B cell (primary cell): ENCODE results near the gene MAP7D2. TPM values are rescaled to one million over a fixed set of nuclear protein-coding genes. Genes with fewer than 3 reads are reported as not detected.

ENCODE experiments used
- ATAC-seq: fragments of 200-7000 bp; cut with Tn5 transposase; one replicate; pipeline ENCODE4 v1.10.0; 2021; ENCODE audit warnings: low read depth, mild to moderate bottlenecking, moderate number of reproducible peaks, moderate library complexity
- CTCF ChIA-PET: fragments of 350-600 bp; sonication (Branson Sonifier 250); formaldehyde crosslinking; loops from one replicate; lab custom pipeline; 2021; ENCODE audit warnings: antibody characterized with exemption, inconsistent platforms; lab: Charles Lee
- POLR2A ChIA-PET: fragments of 350-600 bp; sonication (Branson Sonifier 250); formaldehyde crosslinking; loops from one replicate; lab custom pipeline; 2021; ENCODE audit warnings: antibody characterized with exemption; lab: Charles Lee
- DNase-seq: peaks from one replicate; pipeline ENCODE4 v3.0.0; 2013
- H2AFZ ChIP-seq: 2 replicates; pipeline ENCODE4 v1.6.1; 2012; ENCODE audit warnings: mild to moderate bottlenecking, low read depth, low read length; ENCODE audit not compliant: insufficient read depth, poor library complexity, severe bottlenecking
- H3K27ac ChIP-seq, 2 donors: 1 replicate in 1 of 2; 2 replicates in 1 of 2; pipeline ENCODE4 v1.5.1; 2012 to 2013; ENCODE audit warnings: low read length in 2 of 2, mild to moderate bottlenecking in 2 of 2, moderate library complexity in 1 of 2
- H3K27me3 ChIP-seq, 4 experiments: fragments of 200-600 bp in 1 of 4; sonication (generic) in 1 of 4; replicated peaks in 1 of 4; 1 replicate in 2 of 4; 2 replicates in 2 of 4; pipeline versions ENCODE4 v1.6.1 to v1.7.0; 2013 to 2016; ENCODE audit warnings: low read length in 3 of 4, mild to moderate bottlenecking in 2 of 4, mixed read lengths in 1 of 4, moderate library complexity in 1 of 4; ENCODE audit not compliant: insufficient read depth in 4 of 4, control insufficient read depth in 3 of 4; ENCODE audit errors: control extremely low read depth in 1 of 4
- H3K36me3 ChIP-seq, 2 experiments: replicated peaks in 1 of 2; 1 replicate in 1 of 2; 2 replicates in 1 of 2; pipeline versions ENCODE4 v1.6.1 to v1.7.1; 2013; ENCODE audit warnings: low read length in 1 of 2; ENCODE audit not compliant: insufficient read depth in 2 of 2, control insufficient read depth in 1 of 2; ENCODE audit errors: control extremely low read depth in 1 of 2, extremely low read depth in 1 of 2
- H3K4me1 ChIP-seq, 2 donors: fragments of 200-600 bp in 1 of 2; sonication (generic) in 1 of 2; 1 replicate in 1 of 2; 2 replicates in 1 of 2; pipeline versions ENCODE4 v1.5.1 to v1.6.1; 2013 to 2017; ENCODE audit warnings: low read length in 2 of 2; ENCODE audit not compliant: control insufficient read depth in 2 of 2, insufficient read depth in 2 of 2
- H3K4me2 ChIP-seq: replicated peaks from 2 replicates; pipeline ENCODE3; 2012; ENCODE audit warnings: mild to moderate bottlenecking, low read depth, low read length; ENCODE audit not compliant: poor library complexity, severe bottlenecking
- H3K4me3 ChIP-seq, 5 experiments: fragments of 200-600 bp in 1 of 5; sonication (generic) in 1 of 5; 1 replicate in 3 of 5; 2 replicates in 2 of 5; pipeline versions ENCODE4 v1.5.1 to v1.7.0; 2011 to 2016; ENCODE audit warnings: low read length in 4 of 5, mild to moderate bottlenecking in 4 of 5, low read depth in 2 of 5, control low read depth in 1 of 5, moderate library complexity in 1 of 5; ENCODE audit not compliant: insufficient read depth in 1 of 5; ENCODE audit errors: control extremely low read depth in 1 of 5, extremely low read depth in 1 of 5
- H3K79me2 ChIP-seq: fragments of 200-600 bp; sonication (generic); one replicate; pipeline ENCODE4 v1.6.0; 2016; ENCODE audit warnings: low read length; ENCODE audit not compliant: control insufficient read depth, insufficient read depth
- H3K9ac ChIP-seq: fragments of 200-600 bp; sonication (generic); 2 replicates; pipeline ENCODE4 v1.6.1; 2017; ENCODE audit warnings: mild to moderate bottlenecking, low read length, moderate library complexity
- H3K9me3 ChIP-seq, 3 donors: one replicate each; pipeline versions ENCODE4 v1.6.1 to v1.7.1; 2013; ENCODE audit warnings: low read length in 2 of 3; ENCODE audit not compliant: control insufficient read depth in 2 of 3, insufficient read depth in 1 of 3; ENCODE audit errors: control extremely low read depth in 1 of 3
- H4K20me1 ChIP-seq: 2 replicates; pipeline ENCODE4 v1.6.0; 2012; ENCODE audit warnings: mild to moderate bottlenecking, low read length; ENCODE audit not compliant: insufficient read depth, control insufficient read depth, poor library complexity, severe bottlenecking
- H3K27ac Mint-ChIP-seq: one replicate; pipeline ENCODE4 v1.8.0; 2021; ENCODE audit warnings: mixed read lengths
- H3K27me3 Mint-ChIP-seq: one replicate; pipeline ENCODE4 v1.8.0; 2021; ENCODE audit warnings: mixed read lengths
- H3K4me1 Mint-ChIP-seq: one replicate; pipeline ENCODE4 v1.8.0; 2021; ENCODE audit warnings: mixed read lengths
- H3K4me3 Mint-ChIP-seq: one replicate; pipeline ENCODE4 v1.8.0; 2021; ENCODE audit warnings: mixed read lengths
- H3K9me3 Mint-ChIP-seq: one replicate; pipeline ENCODE4 v1.8.0; 2022; ENCODE audit warnings: mixed read lengths; ENCODE audit not compliant: insufficient read depth
- EZH2 ChIP-seq: IDR thresholded peaks from 2 replicates; pipeline ENCODE4 v1.6.1; 2012; ENCODE audit warnings: borderline replicate concordance, low read depth, mild to moderate bottlenecking, moderate library complexity, low read length; ENCODE audit not compliant: insufficient read depth, poor library complexity, severe bottlenecking
- WGBS: methylation state at CpG from one replicate; pipeline ENCODE4 v1.1.5; 2013; ENCODE audit warnings: missing lambda C conversion rate; ENCODE audit not compliant: insufficient coverage; 5-methylcytosine and 5-hydroxymethylcytosine counted together
- intact Hi-C: fragments of 100-400 bp; cut with micrococcal nuclease; formaldehyde crosslinking; loops from one replicate; pipeline ENCODE4 v1.10.0; 2022
- polyA plus RNA-seq: library from polyadenylated mRNA; depleted of rRNA; stranded (reverse); fragments of >200 nt; gene quantifications from 2 replicates; pipeline ENCODE4 v1.2.3, GENCODE V29; 2012
- total RNA-seq, 2 donors: library from RNA; stranded (reverse); fragments of 120-200 nt in 1 of 2; gene quantifications; 1 replicate in 1 of 2; 2 replicates in 1 of 2; pipeline versions ENCODE4 v1.2.3 to v1.2.4, GENCODE V29; 2013 to 2022
- TF ChIP-seq, protein P1 (sequence below): fragments of 200-600 bp; IDR thresholded peaks from one replicate; pipeline ENCODE4 v1.8.0; 2022; ENCODE audit warnings: antibody characterized with exemption, mild to moderate bottlenecking

Gene MAP7D2
- total and polyA plus RNA-seq, 2 donors (not counting 1 experiment from before 2014, with no cell fraction given), result 0.54 TPM; not detected in 1

DNA sequence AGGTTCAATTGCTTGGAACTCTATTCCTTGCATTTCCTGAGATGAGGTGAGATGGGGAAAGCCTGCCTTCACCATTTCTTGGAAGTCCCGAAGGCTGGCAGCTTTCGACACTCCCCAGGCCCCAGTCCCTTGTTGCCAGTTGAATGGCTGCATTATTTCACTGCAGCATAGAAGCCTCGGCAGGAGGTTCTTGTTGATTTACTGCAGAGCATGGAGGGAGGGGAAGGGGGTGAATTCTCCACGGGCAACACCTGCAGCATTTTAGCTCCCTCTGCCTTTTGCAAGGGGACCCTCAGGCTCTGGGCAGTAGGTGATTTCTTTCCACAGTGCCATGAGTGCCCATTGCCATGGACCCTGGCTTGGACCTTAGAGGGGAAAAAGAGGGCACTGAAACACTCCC is 115.1 kb downstream of the MAP7D2 start:
- no peak overlapping the region for H3K27ac Mint-ChIP-seq

DNA sequence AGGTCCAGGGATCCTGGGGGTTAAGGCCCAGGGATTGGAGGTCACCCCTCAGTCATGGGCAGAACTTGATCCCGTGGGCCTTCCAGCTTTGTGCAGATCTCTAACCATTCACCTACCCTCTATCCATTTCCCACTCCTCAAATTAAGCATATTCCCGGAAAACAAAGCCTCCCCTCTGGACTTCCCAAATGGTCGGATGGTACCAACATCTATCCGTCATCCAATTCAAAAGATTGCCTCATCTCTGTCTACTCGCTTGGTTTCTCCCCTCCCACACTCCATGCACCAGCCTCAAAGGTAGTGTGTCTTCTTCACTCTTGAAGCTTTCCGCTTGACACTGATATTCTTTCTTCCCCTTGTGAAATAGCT is 125.4 kb downstream of the MAP7D2 start:
- Histone ChIP-seq H2AFZ (peak overlapping the region; percentile 72), H3K9ac (peak overlapping the region; percentile 28), H3K4me3 (peak overlapping the region in 4 of 5 experiments; percentile 28 to 51 (median 38)), H3K4me1 (peaks cover 6 to 11% of the 10 kb centered on the region in 2 donors), H3K9me3 (no peaks in the 10 kb centered on the region), H3K27ac (peak overlapping the region; percentile 71 to 73), H3K27me3 (no peaks in the 10 kb centered on the region), H3K4me2 (peak overlapping the region; percentile 67), H3K36me3 (no peaks in the 10 kb centered on the region), H4K20me1 (no peaks in the 10 kb centered on the region), H3K79me2 (peaks cover 15% of the 10 kb centered on the region)
- ChIA-PET CTCF (interaction anchor here (0.5 to 2.0 kb wide), 5 partner anchors 70 to 398 kb away, joined by 3 to 8 read pairs (median 4); no protein-coding TSS in a partner anchor), POLR2A (no interaction called here)
- DNase-seq, result no peak
- H3K4me1 Mint-ChIP-seq, result peaks cover 19% of the 10 kb centered on the region
- 62% methylated on average over 6 of the region's 6 CpGs for WGBS
- peak overlapping the region; percentile 91 for H3K27ac Mint-ChIP-seq
- no peak for TF ChIP-seq EZH2
- TF ChIP-seq, protein P1, sequence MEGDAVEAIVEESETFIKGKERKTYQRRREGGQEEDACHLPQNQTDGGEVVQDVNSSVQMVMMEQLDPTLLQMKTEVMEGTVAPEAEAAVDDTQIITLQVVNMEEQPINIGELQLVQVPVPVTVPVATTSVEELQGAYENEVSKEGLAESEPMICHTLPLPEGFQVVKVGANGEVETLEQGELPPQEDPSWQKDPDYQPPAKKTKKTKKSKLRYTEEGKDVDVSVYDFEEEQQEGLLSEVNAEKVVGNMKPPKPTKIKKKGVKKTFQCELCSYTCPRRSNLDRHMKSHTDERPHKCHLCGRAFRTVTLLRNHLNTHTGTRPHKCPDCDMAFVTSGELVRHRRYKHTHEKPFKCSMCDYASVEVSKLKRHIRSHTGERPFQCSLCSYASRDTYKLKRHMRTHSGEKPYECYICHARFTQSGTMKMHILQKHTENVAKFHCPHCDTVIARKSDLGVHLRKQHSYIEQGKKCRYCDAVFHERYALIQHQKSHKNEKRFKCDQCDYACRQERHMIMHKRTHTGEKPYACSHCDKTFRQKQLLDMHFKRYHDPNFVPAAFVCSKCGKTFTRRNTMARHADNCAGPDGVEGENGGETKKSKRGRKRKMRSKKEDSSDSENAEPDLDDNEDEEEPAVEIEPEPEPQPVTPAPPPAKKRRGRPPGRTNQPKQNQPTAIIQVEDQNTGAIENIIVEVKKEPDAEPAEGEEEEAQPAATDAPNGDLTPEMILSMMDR, result no peak
- no peaks in the 10 kb centered on the region for H3K9me3 Mint-ChIP-seq
- H3K27me3 Mint-ChIP-seq, result no peaks in the 10 kb centered on the region
- ATAC-seq, result no peak
- peak overlapping the region; percentile 88 for H3K4me3 Mint-ChIP-seq
- intact Hi-C loops, result loop anchor here (1.0 to 2.0 kb wide), 7 partner anchors 70 to 1007 kb away; partner anchors contain the start of genes EIF1AX and PHKA2

More for the DNA sequence above, 115.1 kb downstream of the MAP7D2 start:
- TF ChIP-seq, protein P1, result no peak
- TF ChIP-seq EZH2, result no peak
- Histone ChIP-seq H3K4me1 (no peaks in the 10 kb centered on the region), H3K27me3 (no peaks in the 10 kb centered on the region), H3K9ac (no peak overlapping the region), H4K20me1 (no peaks in the 10 kb centered on the region), H3K4me3 (no peak overlapping the region), H3K36me3 (no peaks in the 10 kb centered on the region), H2AFZ (no peak overlapping the region), H3K4me2 (no peak overlapping the region), H3K9me3 (no peaks in the 10 kb centered on the region), H3K79me2 (no peaks in the 10 kb centered on the region), H3K27ac (no peak overlapping the region)
- no peaks in the 10 kb centered on the region for H3K9me3 Mint-ChIP-seq
- ATAC-seq (no peak), DNase-seq (no peak)
- H3K4me1 Mint-ChIP-seq, result peaks cover 2% of the 10 kb centered on the region
- no peaks in the 10 kb centered on the region for H3K27me3 Mint-ChIP-seq
- CTCF ChIA-PET, result no interaction called here
- WGBS, result 83% methylated on average over 1 of the region's 4 CpGs
- intact Hi-C loops, result no loop called here
- H3K4me3 Mint-ChIP-seq, result no peak overlapping the region
- POLR2A ChIA-PET, result no interaction called here
